SH-SY5Y (cell line): ENCODE results near the gene CACNB1.

Experiments used
- GATA2 ChIP-seq: IDR thresholded peaks from 2 replicates; pipeline ENCODE4 v1.6.1; 2011; ENCODE audit warnings: mild to moderate bottlenecking, low read depth, low read length
- GATA3 ChIP-seq: IDR thresholded peaks from 2 replicates; pipeline ENCODE4 v1.6.1; 2011; ENCODE audit warnings: low read depth, mild to moderate bottlenecking, low read length, moderate library complexity

CACNB1 gene

GRCh38 chr17:39183720-39184119, 13.7 kb downstream of the CACNB1 start:
- no peak for TF ChIP-seq GATA3
- no peak for TF ChIP-seq GATA2

GRCh38 chr17:39183045-39183444, 14.4 kb downstream of the CACNB1 start:
- TF ChIP-seq GATA2, result no peak
- TF ChIP-seq GATA3, result no peak

- no peak for TF ChIP-seq GATA2
- TF ChIP-seq GATA3, result no peak
These were observed 16.2 kb downstream of the CACNB1 start for GRCh38 chr17:39181303-39181702.

- TF ChIP-seq GATA2, result no peak
- no peak for TF ChIP-seq GATA3
These were observed 18.9 kb downstream of the CACNB1 start for GRCh38 chr17:39178536-39178935.

GRCh38 chr17:39177256-39177655, 20.2 kb downstream of the CACNB1 start:
- TF ChIP-seq GATA3, result no peak
- no peak for TF ChIP-seq GATA2

- TF ChIP-seq GATA2, result no peak
- no peak for TF ChIP-seq GATA3
These were observed 21.8 kb downstream of the CACNB1 start for GRCh38 chr17:39175695-39176093.

GRCh38 chr17:39174920-39175694, 22.4 kb downstream of the CACNB1 start:
- TF ChIP-seq GATA2, result no peak
- TF ChIP-seq GATA3, result no peak

- TF ChIP-seq GATA3 (no peak), GATA2 (no peak)
These were observed 23.8 kb downstream of the CACNB1 start for GRCh38 chr17:39173526-39174274.

- TF ChIP-seq GATA3 (no peak), GATA2 (no peak)
These were observed 24.4 kb downstream of the CACNB1 start for GRCh38 chr17:39173080-39173479.

- no peak for TF ChIP-seq GATA2
- no peak for TF ChIP-seq GATA3
These were observed 25.5 kb downstream of the CACNB1 start for GRCh38 chr17:39171933-39172332.

- TF ChIP-seq GATA2 (no peak), GATA3 (no peak)
These were observed 26.9 kb downstream of the CACNB1 start for GRCh38 chr17:39170558-39170957.

- TF ChIP-seq GATA2 (no peak), GATA3 (no peak)
These were observed 27.4 kb downstream of the CACNB1 start for GRCh38 chr17:39170109-39170508.

GRCh38 chr17:39169518-39169917, 28.0 kb downstream of the CACNB1 start:
- TF ChIP-seq GATA3, result no peak
- TF ChIP-seq GATA2, result no peak

GRCh38 chr17:39169101-39169500, 28.4 kb downstream of the CACNB1 start:
- TF ChIP-seq GATA2 (no peak), GATA3 (no peak)

GRCh38 chr17:39167476-39167875, 30.0 kb downstream of the CACNB1 start:
- TF ChIP-seq GATA3 (no peak), GATA2 (no peak)
